Stimulated activated CD8-positive, alpha-beta memory T cell treated with anti-CD3 and anti-CD28 coated beads, Interleukin-15, amount 100 ng/mL, for 4 hours (primary cell): ENCODE measurements around the gene RNF220.

Source experiments
- DNase-seq, 2 donors: peaks; one replicate each; pipeline ENCODE4 v3.0.0-alpha.2; 2020; ENCODE audit warnings: low read depth in 2 of 2

Gene RNF220

GRCh38 chr1:44407430-44408211, 2.6 kb downstream of the RNF220 start:
- DNase-seq = no peak

GRCh38 chr1:44408212-44408582, 3.1 kb downstream of the RNF220 start:
- DNase-seq = no peak

- no peak for DNase-seq
Observed at GRCh38 chr1:44408632-44409602, 3.9 kb downstream of the RNF220 start.

- DNase-seq = no peak
Observed at GRCh38 chr1:44409757-44410156, 4.7 kb downstream of the RNF220 start.

- no peak for DNase-seq
Observed at GRCh38 chr1:44411861-44412260, 6.8 kb downstream of the RNF220 start.

GRCh38 chr1:44412601-44413000, 7.5 kb downstream of the RNF220 start:
- no peak for DNase-seq

- no peak for DNase-seq
Observed at GRCh38 chr1:44413740-44414139, 8.7 kb downstream of the RNF220 start.

GRCh38 chr1:44415013-44415412, 10.0 kb downstream of the RNF220 start:
- DNase-seq = no peak

- no peak for DNase-seq
Observed at GRCh38 chr1:44416408-44416807, 11.4 kb downstream of the RNF220 start.

GRCh38 chr1:44417351-44418021, 12.4 kb downstream of the RNF220 start:
- no peak for DNase-seq

- no peak for DNase-seq
Observed at GRCh38 chr1:44418022-44418673, 13.1 kb downstream of the RNF220 start.

- no peak for DNase-seq
Observed at GRCh38 chr1:44419901-44420300, 14.8 kb downstream of the RNF220 start.

- DNase-seq = no peak
Observed at GRCh38 chr1:44420535-44420934, 15.5 kb downstream of the RNF220 start.

- no peak for DNase-seq
Observed at GRCh38 chr1:44421446-44421884, 16.4 kb downstream of the RNF220 start.

GRCh38 chr1:44422161-44422560, 17.1 kb downstream of the RNF220 start:
- no peak for DNase-seq

- no peak for DNase-seq
Observed at GRCh38 chr1:44423591-44424537, 18.8 kb downstream of the RNF220 start.

- DNase-seq = no peak
Observed at GRCh38 chr1:44424747-44425146, 19.7 kb downstream of the RNF220 start.

- no peak for DNase-seq
Observed at GRCh38 chr1:44425341-44426082, 20.5 kb downstream of the RNF220 start.

GRCh38 chr1:44431861-44432260, 26.8 kb downstream of the RNF220 start:
- no peak for DNase-seq

GRCh38 chr1:44433209-44433608, 28.2 kb downstream of the RNF220 start:
- no peak for DNase-seq
